OCI-LY7 (cell line): ENCODE measurements around the gene MYO9B.

Source experiments
- EZH2phosphoT487 ChIP-seq: fragments of 200-600 bp; sonication (generic); IDR thresholded peaks from 2 replicates; pipeline ENCODE4 v1.6.1; 2018; ENCODE audit warnings: low read depth, borderline replicate concordance, mild to moderate bottlenecking, mixed run types, antibody characterized with exemption, low read length, moderate library complexity, mixed read lengths
- TF ChIP-seq, protein P1 (sequence below): fragments of 200-600 bp; sonication (generic); conservative IDR thresholded peaks from 2 replicates; pipeline ENCODE4 v1.5.1; 2014; ENCODE audit warnings: mild to moderate bottlenecking, antibody characterized with exemption, low read length, moderate library complexity, mixed read lengths

DNA sequence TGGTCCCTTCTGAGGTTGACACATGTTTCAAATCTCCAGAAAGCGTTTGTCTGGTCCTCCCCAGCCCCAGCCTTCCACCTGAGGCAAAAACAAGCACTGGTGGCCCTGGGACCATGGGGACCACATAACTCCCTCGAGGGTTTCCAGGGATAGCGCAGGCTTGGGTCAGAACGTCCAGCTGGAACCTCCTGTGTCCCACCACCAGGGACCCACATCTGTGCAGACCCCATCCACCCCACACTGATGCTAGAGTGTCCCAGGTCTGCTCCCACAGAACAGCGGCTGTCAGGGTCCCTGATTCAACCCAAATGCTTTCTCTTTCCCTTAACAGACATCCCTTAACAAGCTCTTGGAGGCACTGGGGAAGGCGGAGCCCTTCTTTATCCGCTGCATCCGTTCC is 110.0 kb downstream of the MYO9B start:
- TF ChIP-seq, protein P1, sequence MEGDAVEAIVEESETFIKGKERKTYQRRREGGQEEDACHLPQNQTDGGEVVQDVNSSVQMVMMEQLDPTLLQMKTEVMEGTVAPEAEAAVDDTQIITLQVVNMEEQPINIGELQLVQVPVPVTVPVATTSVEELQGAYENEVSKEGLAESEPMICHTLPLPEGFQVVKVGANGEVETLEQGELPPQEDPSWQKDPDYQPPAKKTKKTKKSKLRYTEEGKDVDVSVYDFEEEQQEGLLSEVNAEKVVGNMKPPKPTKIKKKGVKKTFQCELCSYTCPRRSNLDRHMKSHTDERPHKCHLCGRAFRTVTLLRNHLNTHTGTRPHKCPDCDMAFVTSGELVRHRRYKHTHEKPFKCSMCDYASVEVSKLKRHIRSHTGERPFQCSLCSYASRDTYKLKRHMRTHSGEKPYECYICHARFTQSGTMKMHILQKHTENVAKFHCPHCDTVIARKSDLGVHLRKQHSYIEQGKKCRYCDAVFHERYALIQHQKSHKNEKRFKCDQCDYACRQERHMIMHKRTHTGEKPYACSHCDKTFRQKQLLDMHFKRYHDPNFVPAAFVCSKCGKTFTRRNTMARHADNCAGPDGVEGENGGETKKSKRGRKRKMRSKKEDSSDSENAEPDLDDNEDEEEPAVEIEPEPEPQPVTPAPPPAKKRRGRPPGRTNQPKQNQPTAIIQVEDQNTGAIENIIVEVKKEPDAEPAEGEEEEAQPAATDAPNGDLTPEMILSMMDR: no peak
- TF ChIP-seq EZH2phosphoT487: no peak
